ENCODE measurements around the gene LRRC28.

LRRC28 gene

GRCh38 chr15:99307735-99308134 lies 56.5 kb downstream of the LRRC28 start:
- peak; percentile 38 for DNase-seq

- no peak for DNase-seq
These were observed 59.5 kb downstream of the LRRC28 start for GRCh38 chr15:99310745-99311144.

- DNase-seq, result no peak
These were observed 60.9 kb downstream of the LRRC28 start for GRCh38 chr15:99312228-99312627.

DNA sequence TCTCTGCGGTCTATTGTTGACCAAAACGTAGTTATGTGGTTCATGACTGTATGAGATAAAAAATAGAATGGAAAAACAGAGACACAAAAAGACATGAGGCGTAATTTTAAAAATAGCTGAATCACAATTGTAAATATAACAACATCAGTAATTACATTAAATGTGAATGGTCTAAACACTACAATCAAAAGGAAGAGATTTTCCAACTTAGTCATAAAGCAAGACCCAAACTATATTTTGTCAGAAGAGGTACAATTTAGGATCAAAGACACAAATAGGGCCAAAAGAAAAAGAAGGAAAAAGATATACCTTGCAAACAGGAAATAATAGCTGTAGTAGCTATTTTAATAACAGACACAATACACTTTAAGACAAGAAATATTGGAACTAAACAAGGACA lies 61.5 kb downstream of the LRRC28 start:
- DNase-seq, result no peak

DNA sequence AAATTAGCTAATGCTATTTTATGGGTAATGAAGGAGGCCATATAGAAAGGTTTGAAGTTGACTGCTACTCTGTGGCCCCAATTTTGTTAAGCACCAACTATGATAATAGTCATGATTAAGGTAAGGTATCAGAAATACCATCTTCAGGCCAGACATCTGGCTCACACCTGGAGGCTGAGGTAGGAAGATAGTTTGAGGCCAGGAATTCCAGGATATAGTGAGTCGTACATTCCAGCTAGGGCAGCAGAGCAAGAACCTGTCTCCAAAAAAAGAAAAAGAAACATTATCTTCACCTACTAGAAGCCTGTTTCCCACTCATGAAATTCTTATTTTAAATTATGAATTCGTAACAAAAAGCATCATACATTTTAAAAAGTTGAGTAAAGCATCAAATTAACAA lies 64.4 kb downstream of the LRRC28 start:
- DNase-seq, result no peak

DNA sequence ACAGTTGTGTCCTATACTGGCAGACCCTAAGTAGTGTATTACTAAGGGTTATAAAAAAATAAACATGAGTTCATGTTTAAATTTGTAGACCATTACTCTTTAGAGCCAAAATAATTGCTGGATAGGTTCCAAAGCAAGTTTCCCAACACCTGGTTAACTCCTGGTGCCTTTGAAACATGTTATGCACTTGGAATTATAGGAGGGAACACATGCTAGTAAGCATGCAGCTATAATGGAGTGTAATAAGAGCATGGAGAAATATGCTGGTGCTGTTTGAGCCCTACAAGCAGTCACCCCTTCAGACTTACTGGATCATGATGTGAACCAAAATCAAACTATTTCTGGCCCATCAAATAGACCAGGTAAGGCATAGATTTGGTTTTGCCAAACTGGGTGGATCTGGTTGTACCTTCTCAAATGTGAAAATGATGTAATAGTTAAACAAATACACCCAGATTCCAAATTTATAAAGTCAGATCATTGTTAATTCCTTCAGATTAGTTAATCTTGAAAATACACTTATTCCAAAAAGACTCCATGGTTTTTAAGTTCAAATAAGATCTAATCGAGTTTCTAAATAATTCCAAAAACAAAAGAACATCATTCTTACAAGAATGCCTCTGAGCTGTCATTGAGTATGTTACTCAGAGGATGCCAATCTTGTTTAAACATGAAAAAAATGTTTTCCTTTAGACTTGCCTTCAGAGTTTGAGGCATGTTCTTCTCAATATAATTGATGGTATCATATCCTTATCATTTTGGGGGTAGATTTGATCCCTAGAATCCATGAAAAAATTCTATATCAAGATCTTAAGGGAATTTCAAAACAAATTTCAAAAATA lies 69.3 kb downstream of the LRRC28 start:
- no peak for DNase-seq

GRCh38 chr15:99321468-99321867 lies 70.2 kb downstream of the LRRC28 start:
- no peak for DNase-seq

DNA sequence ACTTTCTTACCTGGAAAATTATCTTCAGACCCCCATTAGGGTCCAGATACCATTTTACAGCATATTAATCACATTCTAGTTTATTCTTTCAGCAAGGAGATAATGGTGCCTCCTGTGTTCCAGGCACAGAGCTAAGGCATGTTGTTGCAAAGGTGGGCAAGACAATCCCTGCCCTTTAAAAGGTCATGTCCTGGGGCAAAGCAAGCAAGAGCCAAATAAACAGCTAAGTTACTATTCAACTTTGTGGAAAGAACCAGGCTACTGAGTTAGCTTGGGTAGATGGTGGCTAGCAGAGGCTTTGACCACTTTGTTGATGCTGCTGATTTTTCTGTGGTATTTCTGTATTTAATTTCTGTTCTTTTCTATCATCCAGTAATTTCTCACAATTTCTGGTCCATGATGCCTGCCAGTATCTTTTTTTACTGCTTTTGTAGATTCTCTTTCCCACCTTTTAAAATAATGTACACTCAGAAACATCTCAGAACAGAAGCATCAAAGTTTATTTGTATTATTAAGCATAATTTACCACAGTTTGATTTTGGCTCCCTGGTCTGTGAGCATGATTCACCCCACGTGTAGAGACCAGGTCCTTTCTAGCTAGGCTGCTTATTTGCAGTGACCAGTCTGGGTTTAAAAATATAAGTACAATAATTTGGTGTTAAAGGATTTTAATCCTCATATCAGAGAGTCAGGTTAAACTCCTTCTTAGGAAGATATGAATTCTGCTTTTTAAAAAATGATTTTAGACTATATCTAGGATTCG lies 71.5 kb downstream of the LRRC28 start:
- DNase-seq, result peak; percentile 24

DNA sequence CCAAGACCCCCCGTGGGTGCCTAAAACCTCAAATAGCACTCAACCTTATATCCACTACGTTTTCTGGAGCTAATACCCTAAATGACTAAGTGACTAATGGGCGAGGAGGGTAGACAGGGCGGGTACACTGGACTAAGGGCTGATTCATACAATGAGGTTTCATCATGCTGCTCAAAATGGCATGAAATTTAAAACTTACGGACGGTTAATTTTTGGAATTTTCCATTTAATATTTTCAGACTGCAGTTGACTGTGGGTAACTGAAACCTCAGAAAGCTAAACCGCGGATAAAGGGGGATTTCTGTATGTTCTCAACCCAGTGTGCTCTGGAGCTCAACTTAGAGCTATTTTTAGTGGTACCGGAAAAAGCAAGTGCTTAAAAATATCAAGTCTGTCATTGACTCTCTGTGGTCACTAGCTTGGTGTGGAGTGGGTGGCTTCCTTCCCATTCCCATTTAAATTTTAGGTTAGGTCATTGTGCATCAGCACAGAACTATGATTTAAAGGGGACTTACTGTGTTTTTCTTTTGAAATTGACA lies 72.9 kb downstream of the LRRC28 start:
- DNase-seq, result peak; percentile 88

DNA sequence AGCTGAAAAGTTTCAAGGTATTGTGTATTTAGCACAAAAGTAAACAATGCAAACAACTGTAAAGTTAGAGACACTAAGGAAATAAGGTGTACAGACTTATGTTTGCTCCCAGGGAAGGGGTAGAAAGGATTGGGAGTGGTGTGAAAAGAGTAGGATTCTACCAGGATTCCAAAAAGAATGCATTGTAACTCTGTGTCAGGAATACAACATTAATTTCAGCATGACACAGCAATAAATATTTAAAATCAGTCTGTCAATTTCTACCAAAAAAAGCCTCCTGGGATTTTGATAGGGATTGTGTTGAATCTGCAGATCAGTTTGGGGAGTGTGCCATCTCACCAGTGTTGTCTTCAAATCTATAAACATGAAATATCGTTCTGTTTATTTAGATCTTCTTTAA lies 73.4 kb downstream of the LRRC28 start:
- no peak for DNase-seq

DNA sequence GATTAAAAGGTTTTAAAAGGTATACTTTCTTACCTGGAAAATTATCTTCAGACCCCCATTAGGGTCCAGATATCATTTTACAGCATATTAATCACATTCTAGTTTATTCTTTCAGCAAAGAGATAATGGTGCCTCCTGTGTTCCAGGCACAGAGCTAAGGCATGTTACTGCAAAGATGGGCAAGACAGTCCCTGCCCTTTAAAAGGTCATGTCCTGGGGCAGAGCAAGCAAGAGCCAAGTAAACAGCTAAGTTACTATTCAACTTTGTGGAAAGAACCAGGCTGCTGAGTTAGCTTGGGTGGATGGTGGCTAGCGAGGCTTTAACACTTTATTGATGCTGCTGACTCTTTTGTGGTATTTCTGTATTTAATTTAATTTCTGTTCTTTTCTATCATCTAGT lies 75.0 kb downstream of the LRRC28 start:
- DNase-seq, result no peak

GRCh38 chr15:99328106-99329072 lies 77.1 kb downstream of the LRRC28 start:
- DNase-seq, result no peak

DNA sequence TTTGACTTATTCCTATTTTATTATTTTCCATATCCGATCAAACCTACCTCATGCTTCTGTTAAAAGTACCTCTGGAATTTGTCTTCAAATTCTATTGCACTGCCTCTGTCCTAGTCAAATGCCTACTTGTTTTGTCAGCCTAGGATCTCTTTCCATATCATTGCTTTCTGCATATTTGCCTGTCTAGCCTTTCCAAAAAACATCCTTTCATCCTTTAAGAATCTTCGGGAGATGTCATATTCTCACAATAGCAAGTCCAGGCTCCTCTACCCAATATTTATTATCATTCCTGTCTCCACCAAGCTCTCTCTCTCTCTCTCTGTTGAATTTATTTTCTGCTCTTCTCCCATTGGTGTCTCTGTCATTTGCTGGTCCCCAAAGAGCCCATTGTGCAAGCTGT lies 80.1 kb downstream of the LRRC28 start:
- DNase-seq, result no peak

DNA sequence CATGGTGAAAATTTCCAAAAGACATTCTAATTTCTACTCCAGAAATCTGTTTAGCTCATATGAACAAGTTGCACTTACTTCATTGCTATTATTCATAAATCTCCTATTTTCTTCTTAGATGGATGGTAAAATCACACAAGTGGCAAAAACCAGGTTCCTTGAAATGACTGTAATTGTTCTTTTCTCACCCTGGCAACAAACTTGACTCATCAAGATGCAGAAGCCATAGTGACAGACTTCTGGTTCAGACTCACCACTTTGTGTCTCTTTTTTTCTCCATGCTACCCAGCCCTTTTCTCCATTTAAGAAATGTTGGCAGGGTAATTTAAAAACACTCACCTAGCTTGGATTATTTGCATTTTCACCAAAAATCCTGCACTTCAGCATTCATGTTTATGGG lies 82.1 kb downstream of the LRRC28 start:
- DNase-seq, result no peak

DNA sequence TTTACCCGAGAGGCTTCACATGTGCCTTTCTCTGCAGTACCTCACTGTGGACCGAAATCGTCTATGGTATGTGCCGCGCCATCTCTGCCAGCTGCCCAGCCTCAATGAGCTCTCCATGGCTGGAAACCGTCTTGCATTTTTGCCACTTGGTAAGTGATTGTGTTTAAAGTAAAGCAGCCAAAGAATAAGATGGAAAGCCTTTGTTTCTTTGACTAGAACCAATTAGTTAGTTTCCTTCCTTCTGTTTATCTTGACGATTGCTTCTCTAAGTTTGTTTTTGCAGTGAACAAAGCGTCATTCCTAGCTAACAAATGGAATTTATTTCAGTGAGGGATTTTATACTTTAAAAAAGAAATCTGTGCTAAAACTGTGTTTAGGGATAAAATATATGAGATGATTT lies 82.7 kb downstream of the LRRC28 start:
- DNase-seq, result no peak

- no peak for DNase-seq
These were observed 84.2 kb downstream of the LRRC28 start for GRCh38 chr15:99335508-99335907.

GRCh38 chr15:99336794-99337193 lies 85.5 kb downstream of the LRRC28 start:
- DNase-seq, result no peak

DNA sequence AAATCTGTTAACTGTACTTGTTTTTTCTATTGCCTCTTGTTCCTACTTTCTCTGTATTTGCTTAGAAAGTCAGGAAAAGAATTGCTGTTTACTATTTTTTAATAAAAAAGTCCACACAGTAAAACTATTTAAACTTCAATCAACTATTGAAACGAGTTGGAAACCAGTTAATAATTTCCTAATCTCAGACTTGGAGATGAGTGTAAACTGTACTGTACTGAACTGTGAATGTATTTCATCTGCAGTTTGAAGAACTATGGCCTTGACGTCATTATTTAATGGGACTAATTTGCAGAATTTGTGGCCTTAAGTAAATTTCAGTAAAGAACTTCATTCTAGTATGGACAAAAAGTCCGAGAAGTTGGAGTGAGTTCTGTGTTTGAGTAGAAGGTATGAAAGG lies 89.1 kb downstream of the LRRC28 start:
- DNase-seq, result no peak

DNA sequence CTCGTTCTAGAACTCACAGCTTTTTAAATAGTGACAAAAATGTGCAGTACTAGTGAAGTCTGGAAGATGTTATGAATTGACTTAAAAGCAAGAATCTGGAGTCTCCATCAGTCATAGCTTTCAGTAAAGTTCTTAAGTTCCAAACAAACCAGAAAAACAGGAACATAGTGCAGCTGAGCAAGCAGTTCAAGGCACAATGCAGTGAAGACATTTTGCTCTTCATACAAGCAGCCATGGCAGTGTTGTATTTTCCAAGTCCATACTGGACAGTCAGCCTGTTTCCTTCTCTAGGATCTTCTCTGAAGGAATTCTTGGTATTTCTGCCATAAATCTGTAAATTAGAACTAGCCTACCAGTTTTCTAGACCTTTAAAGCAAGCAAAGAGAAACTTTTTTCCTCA lies 90.5 kb downstream of the LRRC28 start:
- DNase-seq, result no peak

GRCh38 chr15:99343208-99343607 lies 91.9 kb downstream of the LRRC28 start:
- DNase-seq, result no peak

DNA sequence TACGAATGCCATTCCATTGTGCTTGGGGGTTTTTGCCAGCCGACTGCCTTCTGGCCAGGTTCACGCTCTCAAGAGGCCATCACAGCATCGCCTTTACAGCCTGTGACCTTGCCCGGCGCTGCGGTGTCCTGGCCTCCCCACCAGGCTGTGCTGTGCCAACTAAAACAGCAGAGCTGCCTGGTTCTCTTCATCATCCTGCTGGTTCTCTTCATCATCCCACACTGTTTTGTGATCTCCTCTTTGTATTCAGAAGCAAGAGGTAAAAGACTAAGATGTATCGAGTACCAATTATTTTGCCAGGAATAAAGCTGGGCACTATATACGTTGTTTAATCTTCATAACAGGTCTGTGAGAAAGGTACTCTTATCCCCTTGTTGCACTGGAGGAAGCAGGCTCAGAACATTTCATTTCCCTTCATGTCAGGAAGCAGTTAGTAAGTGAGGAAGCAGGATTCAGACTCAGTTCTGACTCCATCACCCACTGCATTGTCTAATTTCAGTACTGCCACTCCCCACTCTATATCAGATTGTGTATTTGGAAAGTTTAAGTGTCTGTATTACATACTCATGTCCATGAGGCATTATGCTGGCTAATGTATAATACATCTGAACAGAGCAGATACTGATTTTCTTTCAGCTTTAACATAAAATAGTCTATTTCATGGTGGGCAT lies 92.7 kb downstream of the LRRC28 start:
- DNase-seq, result no peak

GRCh38 chr15:99344639-99345038 lies 93.4 kb downstream of the LRRC28 start:
- no peak for DNase-seq

Measured in HCEC 1CT (cell line).